GM21576 (cell line): ENCODE results near the gene ABCG4.
"Not testable (repeated sequence)": the region's sequence is repeated elsewhere in the genome, so short reads cannot be mapped to it uniquely, and the experiment has no call there.

ENCODE experiments used
- ATAC-seq: cut with Tn5 transposase; IDR thresholded peaks from one replicate; pipeline ENCODE4 v1.9.1; 2021; ENCODE audit warnings: mild to moderate bottlenecking, moderate library complexity; ENCODE audit not compliant: unreplicated experiment

The ABCG4 gene

GRCh38 chr11:119180729-119181676, 32.2 kb downstream of the ABCG4 start:
- ATAC-seq = no peak

- ATAC-seq = no peak
Observed at GRCh38 chr11:119181677-119182412, 33.0 kb downstream of the ABCG4 start.

GRCh38 chr11:119184399-119184798, 35.5 kb downstream of the ABCG4 start:
- ATAC-seq = not testable (repeated sequence)

- ATAC-seq = no peak
Observed at GRCh38 chr11:119185981-119186634, 37.3 kb downstream of the ABCG4 start.

- ATAC-seq = no peak
Observed at GRCh38 chr11:119187123-119187892, 38.5 kb downstream of the ABCG4 start.

- ATAC-seq = no peak
Observed at GRCh38 chr11:119188067-119188466, 39.2 kb downstream of the ABCG4 start.

GRCh38 chr11:119188887-119189286, 40.0 kb downstream of the ABCG4 start:
- ATAC-seq = no peak

GRCh38 chr11:119189393-119189792, 40.5 kb downstream of the ABCG4 start:
- ATAC-seq = no peak

GRCh38 chr11:119190531-119190930, 41.7 kb downstream of the ABCG4 start:
- ATAC-seq = no peak

- not testable (repeated sequence) for ATAC-seq
Observed at GRCh38 chr11:119191265-119191664, 42.4 kb downstream of the ABCG4 start.

- ATAC-seq = no peak
Observed at GRCh38 chr11:119192111-119192510, 43.3 kb downstream of the ABCG4 start.

GRCh38 chr11:119193001-119193400, 44.1 kb downstream of the ABCG4 start:
- ATAC-seq = no peak

GRCh38 chr11:119193626-119194025, 44.8 kb downstream of the ABCG4 start:
- ATAC-seq = no peak

- ATAC-seq = no peak
Observed at GRCh38 chr11:119194811-119195440, 46.1 kb downstream of the ABCG4 start.

GRCh38 chr11:119195680-119196079, 46.8 kb downstream of the ABCG4 start:
- no peak for ATAC-seq

- no peak for ATAC-seq
Observed at GRCh38 chr11:119196833-119197483, 48.1 kb downstream of the ABCG4 start.

GRCh38 chr11:119198925-119199324, 50.1 kb downstream of the ABCG4 start:
- no peak for ATAC-seq

GRCh38 chr11:119201236-119201635, 52.4 kb downstream of the ABCG4 start:
- ATAC-seq = not testable (repeated sequence)

GRCh38 chr11:119202554-119202953, 53.7 kb downstream of the ABCG4 start:
- ATAC-seq = no peak

GRCh38 chr11:119204066-119204465, 55.2 kb downstream of the ABCG4 start:
- no peak for ATAC-seq
